Brain pericyte (primary cell): ENCODE measurements around the gene XYLB.

Experiments used
- DNase-seq: peaks from one replicate; pipeline ENCODE4 v3.0.0-alpha.2; 2012; ENCODE audit warnings: low read depth, low spot score

Gene XYLB

GRCh38 chr3:38454884-38455638 lies 108.5 kb downstream of the XYLB start:
- DNase-seq, result no peak

GRCh38 chr3:38455639-38456430 lies 109.2 kb downstream of the XYLB start:
- no peak for DNase-seq

- no peak for DNase-seq
Measured at GRCh38 chr3:38457111-38458003, 110.8 kb downstream of the XYLB start.

- DNase-seq, result no peak
Measured at GRCh38 chr3:38458796-38459498, 112.4 kb downstream of the XYLB start.

GRCh38 chr3:38459499-38460048 lies 113.0 kb downstream of the XYLB start:
- DNase-seq, result no peak

GRCh38 chr3:38460377-38461270 lies 114.0 kb downstream of the XYLB start:
- no peak for DNase-seq
